Measurements from ENCODE around the gene STAG3.
"Not testable (repeated sequence)": the region's sequence is repeated elsewhere in the genome, so short reads cannot be mapped to it uniquely, and the experiment has no call there.

The STAG3 gene

DNA sequence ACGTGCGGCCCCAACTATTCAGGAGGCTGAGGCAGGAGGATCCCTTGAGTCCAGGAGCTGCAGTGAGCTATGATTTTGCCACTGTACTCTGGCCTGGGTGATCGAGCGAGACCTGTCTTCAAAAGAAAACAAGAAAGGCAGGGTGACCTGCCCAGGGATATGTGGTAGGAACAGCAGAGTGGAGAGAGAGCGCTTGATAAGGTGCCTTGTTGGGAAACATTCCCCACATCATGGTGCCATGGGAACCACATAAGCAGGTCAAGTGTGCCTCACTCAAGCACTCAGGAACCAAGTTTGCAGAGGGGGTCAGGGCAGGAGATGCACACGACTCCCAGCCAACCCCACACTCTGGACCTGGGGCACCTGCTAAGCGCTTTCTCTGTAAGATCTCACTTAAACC lies 79.3 kb downstream of the STAG3 start:
- no peak for DNase-seq (ENCODE audit: low spot score)

DNA sequence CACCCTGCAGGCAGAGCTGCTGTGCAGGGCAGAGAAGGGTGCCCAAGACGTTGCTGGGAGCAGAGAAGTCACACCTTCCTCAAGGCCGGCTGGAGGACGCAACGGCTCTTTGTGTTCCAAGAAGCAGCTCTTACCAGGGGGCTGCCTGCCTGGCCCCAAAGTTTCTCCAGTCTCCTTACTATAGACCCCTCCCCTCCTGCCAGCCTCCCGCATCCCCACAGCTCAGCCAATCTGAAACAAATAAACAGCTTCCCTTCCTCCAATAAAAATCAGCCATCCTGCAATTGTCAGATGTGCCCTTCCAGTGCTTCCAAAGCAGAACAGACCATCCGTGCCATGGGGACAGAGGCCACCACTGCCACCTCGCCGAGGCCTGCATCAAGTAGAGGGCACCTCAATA lies 82.3 kb downstream of the STAG3 start:
- DNase-seq (ENCODE audit: low spot score) = not testable (repeated sequence)

DNA sequence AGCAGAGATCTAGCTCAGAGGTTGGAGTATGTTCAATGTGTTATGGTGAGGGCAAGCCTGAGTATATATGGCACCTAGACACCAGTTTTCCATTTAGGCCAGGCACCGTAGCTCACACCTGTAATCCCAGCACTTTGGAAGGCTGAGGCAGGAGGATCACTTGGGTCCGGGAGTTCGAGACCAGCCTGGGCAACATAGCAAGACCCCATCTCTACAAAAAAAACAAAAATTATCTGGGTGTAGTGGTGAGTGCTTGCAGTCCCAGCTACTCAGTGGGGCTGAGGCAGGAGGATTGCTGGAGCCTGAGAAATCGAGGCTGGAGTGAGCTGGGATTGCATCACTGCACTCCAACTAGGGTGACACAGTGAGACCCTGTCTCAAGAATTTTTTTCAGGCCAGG lies 85.2 kb downstream of the STAG3 start:
- DNase-seq (ENCODE audit: low spot score) = not testable (repeated sequence)
